HG02763 (cell line): ENCODE results near the gene SEPTIN12.

Source experiments
- ATAC-seq: cut with Tn5 transposase; IDR thresholded peaks from one replicate; pipeline ENCODE4 v1.9.1; 2021; ENCODE audit warnings: mild to moderate bottlenecking, moderate library complexity; ENCODE audit not compliant: unreplicated experiment

Gene SEPTIN12

DNA sequence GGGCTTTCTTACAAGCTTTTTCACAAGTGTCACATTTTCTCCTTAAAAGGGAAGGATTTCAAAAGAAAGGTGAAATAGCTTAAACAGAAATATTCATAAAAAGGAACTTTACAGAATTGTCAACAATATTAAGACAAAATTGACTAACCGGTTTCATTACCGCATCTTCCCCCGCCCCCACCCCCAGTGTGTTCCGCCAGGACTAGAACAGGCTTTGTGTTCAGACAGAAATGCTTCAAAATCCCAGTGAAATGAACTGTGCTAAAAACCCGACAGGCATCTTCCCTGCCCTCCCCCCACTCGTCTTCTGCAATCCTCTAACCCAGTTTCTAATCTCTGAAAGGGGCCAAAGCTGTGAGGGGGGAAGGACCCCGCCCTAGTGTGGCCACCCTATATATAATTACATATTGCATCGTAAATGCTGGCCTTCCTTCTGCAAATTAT, 15.3 kb upstream of the SEPTIN12 start:
- no peak for ATAC-seq

DNA sequence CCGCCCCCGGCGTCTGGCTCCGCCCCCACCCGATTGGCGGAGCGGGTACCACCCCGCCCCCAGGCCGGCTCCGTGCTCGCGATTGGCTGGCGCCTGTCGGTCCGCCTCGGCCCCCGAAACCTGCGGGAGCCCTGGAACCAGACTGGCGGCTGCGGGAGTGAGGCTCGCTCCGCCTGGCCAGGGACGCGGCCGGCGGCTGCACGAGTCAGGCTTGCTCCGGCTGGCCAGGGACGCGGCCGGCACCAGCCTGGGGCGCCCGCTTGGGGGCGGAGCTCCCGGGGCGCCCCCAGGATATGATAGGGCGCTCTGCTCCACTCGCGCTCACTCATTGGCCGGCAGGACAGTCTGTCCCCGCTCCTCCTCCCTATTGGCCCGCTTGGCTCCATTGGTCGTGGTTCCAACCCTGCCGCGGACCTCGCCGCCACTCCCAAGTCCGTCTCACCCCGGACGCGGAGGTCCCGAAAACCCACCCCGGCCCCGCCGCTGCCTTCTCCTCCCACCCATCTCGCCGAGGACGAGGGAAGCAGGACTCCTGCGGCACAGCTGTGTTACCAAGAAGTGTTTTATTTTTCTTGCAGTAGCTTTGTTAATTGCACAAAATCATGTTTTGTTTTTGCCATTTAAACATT, 14.6 kb upstream of the SEPTIN12 start:
- peak; percentile 90 for ATAC-seq

DNA sequence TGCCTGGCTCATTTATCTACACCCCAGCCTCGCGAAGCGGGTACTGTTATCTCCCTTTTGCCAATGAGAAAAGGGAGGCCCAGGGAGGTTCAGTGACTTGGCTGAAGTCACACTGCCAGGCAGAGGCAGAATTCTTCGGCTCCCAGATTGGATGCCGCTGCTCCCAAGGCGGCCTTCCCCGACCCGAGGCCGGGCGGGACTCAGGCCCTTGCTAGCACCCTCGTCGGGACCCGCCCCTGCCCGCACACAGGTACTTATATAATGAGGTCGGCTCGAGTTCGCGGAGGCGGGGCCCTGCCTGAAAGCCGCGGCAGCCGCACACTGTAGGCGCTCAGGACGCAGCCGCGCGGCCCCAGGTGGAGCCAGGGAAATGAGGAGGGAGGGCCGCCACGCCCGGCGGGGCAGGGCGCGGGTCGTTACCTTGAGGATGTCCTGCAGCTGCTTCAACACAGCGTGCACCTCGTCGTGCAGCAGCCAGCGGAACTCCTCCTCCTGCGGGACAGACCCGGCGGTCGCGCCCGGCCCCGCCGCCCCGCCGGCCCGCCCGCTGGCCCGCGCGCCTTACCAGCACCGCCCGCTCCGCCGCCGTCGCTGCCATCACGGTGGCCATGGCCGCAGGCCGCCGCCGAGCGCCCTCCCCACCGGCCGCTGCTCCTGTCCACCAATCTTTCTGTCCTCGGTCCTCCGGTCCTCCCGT, 14.0 kb upstream of the SEPTIN12 start, which contains the start of gene ROGDI:
Gene ROGDI (minus strand): TSS at position 672 of the 697 bp plus-strand sequence. CDS start 62 bp downstream, at position 610.
- ATAC-seq = peak; percentile 42

DNA sequence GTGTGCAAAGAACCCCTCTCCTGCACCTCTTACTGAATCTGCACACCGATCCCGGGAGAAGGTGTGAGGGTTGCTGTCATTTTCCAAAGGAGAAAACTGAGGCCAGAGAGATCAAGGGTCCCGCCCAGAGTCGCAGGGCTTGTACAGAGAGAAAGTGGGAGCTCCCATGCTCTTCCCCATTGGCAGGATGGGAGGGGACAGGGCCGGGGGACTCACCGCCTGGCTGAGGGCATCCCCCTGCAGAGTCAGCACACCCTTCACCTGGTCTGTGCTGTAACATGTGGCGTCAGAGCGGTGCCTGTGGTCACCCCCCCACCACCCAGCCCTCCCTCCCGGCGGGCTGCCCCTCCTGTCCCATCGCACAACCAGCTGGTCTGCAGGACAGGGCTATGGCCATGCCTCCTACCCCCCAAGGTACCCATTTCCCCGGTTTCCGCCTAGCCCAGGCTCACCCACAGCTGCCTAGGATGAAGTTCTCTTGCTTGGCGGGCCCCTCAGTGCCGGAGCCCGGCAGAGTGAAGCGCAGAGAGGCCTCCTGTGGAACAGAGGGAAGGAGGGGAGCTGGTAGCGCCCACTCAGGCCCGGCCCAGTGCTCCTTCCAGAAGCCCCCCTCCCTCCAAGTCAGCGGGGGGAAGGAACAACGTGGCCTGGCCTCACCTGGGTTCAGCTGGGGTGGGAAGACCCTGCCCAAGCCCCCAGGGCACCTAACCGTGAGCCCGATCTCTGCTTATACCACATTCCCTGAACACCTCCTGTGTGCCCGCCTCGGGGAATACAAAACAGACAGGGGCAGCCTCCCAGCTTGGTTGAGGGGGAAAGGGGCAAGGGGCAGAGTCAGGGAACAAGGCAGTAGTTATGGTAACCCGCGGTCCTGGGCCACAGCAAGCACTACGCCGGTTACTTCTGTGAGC, 13.2 kb upstream of the SEPTIN12 start:
- ATAC-seq = no peak

DNA sequence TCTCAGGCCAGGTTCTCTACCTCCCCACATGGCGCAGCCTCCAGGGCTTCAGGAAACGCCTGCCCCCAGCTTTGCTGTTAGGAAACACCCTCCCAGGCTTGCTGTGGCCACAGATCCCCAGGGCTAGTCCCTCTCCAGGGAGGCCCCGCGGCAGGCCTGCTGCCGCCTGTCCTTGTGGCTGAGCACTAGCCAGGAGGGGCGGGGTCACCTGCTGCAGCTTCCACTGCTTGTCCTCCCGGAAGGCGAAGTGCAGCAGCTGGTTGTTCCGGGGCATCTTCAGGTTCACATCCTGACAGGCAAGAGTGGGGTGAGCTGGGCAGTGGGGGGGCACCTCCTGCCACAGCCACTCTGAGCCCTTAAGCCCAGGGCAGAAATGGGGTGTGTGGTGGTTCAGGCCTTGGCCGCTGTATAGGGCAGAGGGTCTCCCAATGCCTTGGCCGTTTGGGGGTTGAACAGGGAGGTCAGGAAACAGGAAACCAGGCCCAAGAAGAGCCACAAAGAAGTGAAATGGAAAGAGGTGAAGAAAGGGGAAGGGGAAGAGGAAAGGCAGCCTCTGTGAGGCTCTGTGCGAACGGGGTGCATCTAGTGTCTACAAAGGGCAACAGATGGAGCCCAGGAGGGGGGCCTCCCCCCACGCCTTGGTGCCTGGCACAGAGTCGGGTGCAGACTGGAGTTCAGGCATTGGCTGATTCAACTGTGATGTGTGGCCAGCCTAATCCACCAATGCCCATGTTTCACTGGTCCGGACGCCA, 12.3 kb upstream of the SEPTIN12 start:
- no peak for ATAC-seq

DNA sequence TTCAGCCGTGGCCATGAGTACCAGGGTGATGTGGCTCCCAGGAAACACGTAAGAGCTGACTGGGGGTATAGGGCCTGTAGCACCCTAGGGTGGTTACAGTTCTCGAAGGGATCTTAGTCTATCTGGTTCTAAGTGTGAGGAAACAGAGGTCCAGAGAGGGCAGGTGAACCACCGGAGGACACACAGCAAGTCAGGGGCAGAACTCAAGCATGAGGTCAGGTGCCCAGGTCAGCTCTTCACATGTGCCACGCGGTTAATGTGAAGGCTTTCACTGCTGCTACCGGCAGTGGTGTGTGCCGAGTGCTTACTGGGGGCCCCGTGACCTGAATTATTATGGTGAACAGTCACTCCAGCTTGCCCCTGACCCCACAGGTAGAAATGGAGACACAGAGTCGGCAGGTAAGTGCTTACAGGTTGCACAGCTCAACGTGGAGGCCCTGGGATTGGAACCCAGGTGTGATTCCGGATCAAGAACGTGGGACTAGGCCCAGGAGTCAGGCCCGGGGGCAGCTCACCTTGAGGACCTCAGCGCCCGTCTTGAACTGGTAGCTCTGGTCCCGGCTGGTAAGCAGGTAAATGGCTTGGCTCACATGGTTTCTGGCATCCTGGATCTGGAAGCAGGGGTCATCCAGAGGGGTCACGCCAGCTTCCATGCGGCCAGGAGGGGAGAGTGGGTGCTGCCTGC, 11.2 kb upstream of the SEPTIN12 start:
- no peak for ATAC-seq

DNA sequence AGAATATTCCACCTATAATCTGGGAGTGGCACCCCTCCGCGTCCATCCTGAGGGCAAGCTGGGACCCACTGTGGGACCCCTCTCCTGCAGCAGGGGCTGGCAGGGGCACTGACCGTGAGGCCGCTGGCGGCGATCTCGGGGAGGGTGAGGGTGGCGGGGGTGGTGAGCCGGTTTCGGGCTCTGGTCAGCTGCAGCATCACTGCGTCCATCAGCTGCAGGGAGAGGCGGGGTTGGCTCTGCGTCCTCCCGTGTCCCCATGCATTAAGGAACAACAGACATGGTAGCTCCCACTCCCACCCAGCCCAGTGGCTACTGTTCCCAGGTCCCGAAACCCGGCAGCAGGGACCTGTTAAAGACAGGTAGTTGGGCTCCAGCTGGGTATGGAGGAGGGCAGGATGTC, 10.3 kb upstream of the SEPTIN12 start:
- no peak for ATAC-seq

DNA sequence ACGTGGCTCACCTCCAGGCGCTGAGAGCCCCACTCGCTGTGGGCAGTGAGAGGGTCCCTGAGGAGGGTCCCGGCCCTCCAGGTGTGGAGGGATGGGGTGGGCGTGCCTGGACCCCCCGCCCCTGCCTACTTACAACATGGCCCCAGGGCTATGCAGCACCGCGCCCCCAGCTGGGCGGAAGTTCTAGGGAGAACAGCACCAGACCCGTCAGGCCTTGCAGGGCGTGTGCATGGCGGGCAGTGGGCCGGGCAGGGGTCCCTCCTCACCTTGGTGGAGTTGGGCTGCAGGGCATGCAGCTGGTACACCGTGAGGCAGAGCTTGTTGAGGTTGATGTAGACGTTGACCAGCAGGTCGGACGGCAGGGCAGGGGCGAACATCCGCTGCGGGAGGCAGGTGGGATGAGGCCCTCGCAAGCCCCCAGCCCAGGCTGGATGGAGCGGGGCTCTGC, 9.7 kb upstream of the SEPTIN12 start:
- no peak for ATAC-seq

DNA sequence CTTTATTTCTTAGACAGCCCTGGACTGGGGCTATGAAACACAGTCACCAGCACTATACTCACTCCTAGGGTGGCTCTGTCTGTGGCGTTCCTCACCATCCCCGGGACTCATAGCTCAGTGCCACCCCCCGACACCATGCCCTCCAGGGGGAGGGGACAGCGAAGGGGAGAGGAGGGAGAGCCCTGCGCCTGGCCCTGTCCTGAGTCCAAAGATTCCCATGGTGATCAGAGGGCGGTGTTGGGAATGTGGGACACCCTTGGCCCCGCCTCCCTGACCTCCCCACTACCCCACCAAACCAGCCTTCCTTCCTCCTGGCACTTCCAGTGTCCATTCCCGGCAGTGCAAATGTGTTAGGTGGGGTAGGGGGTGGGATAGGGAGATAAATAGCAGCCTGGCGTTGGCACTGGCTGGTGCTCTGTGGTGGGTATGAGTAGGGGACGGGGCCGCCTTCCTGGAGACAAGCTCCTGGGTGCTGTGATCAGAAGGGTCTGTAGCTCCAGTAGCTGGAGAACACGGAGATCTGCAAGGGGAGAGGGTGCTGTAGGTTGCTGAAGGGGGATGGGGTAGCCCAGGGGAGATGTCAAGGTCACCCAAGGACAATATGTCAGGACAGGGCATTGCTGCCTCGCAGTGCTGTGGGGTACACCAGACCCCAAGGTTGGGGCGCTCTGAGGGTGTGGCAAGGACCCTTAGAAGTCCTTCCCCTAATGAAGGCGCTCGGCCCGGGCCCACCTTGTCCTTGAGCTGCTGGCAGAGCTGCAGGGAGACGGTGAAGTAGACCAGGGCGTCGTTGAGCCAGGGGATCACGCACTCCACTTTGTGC, 9.0 kb upstream of the SEPTIN12 start:
- no peak for ATAC-seq

DNA sequence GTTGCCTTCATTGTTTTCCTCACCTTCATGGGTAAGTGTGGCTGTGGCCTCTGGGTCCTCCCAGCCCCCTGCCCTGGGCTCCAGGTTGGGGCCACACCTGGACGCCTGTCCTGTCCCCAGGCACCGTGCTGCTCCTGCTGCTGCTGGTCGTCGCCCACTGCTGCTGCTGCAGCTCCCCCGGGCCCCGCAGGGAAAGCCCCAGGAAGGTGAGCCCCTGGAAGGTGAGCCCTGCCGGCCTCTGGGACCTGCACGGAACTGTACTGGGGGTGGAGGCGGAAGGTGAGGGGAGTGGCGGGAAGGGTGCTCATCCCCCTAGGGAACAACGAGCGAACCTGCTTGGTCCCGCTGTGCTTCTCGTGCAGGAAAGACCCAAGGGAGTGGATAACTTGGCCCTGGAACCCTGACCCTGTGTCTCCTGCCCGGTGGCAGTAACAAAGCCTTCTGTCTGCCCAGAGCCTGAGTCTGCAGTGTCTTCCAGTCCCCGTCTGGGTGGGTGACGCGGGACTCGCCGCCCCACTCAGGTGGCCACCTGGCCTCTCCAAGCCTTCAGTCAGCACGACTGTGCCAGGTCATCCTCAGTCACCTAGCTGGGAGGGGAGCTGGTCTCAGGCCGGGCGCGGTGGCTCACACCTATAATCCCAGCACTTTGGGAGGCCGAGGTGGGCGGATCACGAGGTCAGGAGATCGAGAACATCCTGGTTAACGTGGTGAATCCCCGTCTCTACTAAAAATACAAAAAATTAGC, 7.9 kb upstream of the SEPTIN12 start:
- no peak for ATAC-seq

DNA sequence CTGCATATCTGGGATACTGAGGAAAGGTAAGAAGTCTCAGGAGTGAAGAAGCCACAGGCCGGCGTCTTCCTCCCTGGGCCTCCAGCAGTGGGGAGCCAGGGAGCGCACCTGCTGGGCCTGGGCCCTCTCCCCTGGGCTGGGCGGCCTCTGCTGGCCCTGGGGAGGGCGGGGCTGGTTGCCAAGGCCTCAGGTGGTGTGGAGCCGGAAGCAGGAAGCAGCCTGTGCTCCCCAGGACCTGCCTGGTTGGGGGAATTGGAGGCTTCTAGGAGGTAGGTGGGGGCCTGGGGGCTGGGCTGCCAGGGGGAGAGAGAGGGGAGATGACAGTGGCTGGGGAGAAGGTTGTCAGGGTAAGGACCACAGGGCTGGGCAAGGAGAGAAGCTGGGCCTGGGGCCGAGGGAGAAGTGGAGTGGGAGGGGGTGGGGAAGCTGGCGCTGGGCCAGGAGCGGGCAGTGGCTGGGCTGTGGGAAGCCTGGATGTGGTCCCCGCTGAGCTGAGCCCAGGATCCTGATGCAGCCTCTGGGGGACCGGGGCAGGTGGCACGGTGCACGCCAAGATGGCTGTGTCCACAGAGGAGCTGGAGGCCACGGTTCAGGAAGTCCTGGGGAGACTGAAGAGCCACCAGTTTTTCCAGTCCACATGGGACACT, 7.2 kb upstream of the SEPTIN12 start, which contains the start of gene SMIM22:
Gene SMIM22 (plus strand): TSS at position 189 of the 647 bp plus-strand sequence. CDS start 366 bp downstream, at position 555.
- ATAC-seq = no peak

DNA sequence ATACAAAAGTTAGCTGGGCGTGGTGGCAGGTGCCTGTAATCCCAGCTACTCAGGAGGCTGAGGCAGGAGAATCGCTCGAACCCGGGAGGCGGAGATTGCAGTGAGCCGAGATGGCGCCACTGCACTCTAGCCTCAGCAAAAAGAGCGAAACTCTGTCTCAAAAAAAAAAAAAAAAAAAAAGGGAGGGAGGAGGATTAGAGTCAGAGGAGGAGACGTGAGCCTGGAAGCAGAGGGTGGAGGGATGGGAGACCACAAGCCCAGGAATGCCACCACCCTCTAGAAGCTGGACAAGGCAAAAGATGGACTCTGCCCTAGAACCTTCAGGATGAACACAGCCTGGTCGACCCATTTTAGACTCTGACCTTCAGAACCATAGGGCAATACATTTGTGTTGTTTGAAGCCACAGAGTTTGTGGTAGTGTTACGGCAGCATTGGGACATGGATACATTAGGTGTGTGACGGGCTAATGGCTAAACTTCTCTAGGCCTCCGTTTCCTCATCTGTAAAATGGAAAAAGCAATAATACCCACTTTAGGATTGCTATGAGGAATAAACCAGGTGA, 4.9 kb upstream of the SEPTIN12 start:
- no peak for ATAC-seq

DNA sequence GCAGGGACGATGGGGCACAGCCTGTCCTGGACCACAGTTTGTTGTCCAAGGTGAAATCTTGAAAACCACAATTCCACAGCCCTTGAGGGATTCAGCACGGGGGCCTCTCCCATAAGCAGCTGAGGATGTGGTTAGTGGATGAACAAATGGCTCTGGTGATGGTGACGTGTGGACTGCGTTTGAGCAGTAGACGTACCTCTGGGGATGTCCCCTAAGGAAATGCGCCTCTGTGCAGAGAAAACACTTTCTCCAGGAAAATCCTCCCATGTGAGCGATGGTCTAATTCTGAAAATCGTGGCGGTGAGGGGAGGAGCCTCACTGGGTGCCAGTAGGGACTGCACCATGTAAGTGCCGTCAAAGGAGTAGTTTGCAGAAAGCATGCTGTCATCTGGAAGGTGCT, 2.7 kb upstream of the SEPTIN12 start:
- no peak for ATAC-seq

DNA sequence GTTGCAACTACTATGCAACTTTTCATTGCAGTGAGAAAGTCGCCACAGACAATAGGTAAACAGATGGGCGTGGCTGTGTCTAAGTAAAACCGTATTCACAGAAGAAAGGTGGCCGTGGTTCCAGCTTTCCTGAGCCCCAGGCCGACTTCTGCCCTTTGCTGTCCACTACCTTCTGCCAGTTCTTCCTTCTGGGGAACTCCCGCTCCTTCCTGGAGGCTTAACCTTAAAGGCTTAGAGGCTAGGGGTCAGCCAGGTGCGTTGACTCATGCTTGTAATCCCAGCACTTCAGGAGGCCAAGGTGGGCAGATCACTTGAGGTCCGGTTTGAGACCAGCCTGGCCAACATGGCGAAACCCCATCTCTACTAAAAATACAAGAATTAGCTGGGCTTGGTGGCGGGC, 2.1 kb upstream of the SEPTIN12 start:
- no peak for ATAC-seq

DNA sequence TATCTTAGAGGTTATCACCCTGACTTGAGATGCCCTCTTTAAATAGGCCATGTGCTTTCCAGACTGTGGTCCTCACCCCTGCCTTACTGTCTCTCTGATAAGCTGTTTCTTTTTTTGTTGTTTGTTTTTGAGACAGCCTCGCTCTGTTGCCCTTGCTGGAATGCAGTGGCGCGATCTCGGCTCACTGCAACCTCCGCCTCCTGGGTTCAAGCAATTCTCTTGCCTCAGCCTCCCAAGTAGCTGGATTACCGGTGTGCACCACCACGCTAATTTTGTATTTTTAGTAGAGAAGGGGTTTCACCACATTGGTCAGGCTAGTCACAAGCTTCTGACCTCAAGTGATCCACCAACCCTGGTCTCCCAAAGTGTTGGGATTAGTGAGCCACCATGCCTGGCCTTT, 765 bp upstream of the SEPTIN12 start:
- ATAC-seq = no peak

DNA sequence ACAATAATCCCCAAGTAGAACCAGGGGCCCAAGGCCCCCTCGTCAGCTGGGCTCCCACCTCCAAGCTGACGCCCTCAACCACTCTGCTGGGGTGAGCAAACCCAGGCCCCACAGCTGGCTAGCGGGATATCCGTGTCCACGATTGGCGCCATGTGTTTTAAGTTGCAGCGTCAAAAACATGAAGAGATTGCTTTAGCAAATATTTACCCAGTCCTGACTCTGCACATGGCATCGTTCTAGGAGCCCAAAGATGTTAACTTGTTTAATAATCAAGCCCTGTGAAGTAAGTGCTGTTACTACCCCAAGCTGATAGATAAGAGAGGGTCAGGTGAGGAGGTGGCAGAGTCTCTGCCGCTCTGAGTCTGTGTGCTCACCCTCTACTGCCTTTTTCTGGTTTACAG, 344 bp upstream of the SEPTIN12 start:
- no peak for ATAC-seq

DNA sequence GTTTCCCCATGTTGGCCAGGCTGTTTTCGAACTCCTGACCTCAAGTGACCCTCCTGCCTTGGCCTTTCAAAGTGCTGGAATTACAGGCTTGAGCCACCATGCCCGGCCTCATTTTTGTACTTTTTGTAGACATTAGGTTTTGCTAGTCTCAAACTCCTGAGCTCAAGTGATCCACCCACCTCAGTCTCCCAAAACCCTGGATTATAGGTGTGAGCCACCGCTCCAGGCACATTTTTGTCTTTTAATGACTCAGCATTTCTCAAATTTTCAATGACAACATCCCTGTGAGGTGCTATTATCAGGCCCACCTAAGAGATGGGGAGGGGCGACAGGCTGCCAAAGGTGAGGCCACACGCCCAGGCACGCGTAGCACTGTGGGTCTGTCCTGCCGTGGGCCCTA, 1.1 kb downstream of the SEPTIN12 start:
- ATAC-seq = no peak
